Measurements from ENCODE around the gene NT5DC1. TPM values are rescaled to one million over a fixed set of nuclear protein-coding genes. Genes with fewer than 3 reads are reported as not detected.

The NT5DC1 gene
- total and polyA plus RNA-seq, 10 of the 15 experiments (the other 5 are each of a cell fraction or from before 2014, with no cell fraction given), result 40.8 to 140 (median 66.8) TPM

DNA sequence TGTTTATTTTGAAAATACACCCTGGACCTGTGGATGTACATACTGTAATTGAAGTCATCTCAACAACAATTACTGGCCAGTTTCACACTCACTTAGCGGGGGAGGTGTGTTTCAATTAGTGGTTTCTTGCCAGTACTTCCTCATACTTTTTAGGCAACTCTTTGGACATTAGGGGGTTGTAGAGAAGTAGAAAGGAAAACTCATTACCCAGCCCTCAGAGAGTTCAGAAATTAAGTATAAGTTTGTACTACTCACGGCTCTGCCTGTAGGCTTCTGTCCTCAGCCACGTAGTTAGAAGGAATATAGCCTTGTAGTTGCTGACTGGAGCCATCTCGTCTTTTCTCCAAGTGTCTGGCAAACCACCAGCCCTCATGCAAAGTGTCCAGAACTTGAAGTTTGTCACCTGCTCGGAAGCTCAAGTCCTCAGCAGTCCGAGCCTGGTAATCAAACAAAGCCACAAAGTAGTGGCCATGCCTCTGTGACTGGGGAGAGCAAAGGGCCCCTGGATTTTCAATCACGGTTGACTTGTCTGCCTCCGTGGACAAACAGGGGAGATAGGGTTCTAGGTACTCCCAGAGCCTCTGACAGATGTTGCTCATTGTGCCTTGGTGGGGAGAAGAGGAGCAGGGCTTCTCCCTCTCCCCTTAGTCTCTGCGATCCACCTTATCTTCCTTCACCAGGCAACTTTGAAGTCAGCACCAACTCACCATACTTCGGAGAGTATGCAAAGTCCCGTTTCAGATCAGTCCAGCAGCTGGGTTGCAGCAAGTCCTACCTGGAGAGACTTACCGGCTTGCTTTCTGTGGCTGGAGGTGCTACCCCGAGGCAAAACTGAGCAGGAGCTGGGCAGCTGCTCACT is 40.7 kb upstream of the NT5DC1 start (continued):
- TF ChIP-seq DPF2 (IDR thresholded peaks at IDR 0.05) (peak; percentile 63; the same call in 1 of the 2 replicates), NFYB (IDR thresholded peaks at IDR 0.05; ENCODE audit: insufficient read depth, low read depth, low read length) (peak; percentile 25; the same call in 1 of the 2 replicates), EP300 (IDR thresholded peaks at IDR 0.05; ENCODE audit: borderline replicate concordance in 1 of 2, control insufficient read depth in 1 of 2, low read depth in 2 of 2, low read length in 2 of 2) (peak; percentile 38 to 58; a peak in 2 of 4 replicates), ZNF24 (IDR thresholded peaks at IDR 0.05) (peak; percentile 73), EZH2 (IDR thresholded peaks at IDR 0.05; ENCODE audit: borderline replicate concordance, control insufficient read depth, low read depth, low read length) (no peak), RUNX3 (IDR thresholded peaks at IDR 0.05; ENCODE audit: low read length) (peak; percentile 79), PML (IDR thresholded peaks at IDR 0.05; ENCODE audit: low read length) (no peak), SREBF2 (IDR thresholded peaks at IDR 0.05; ENCODE audit: low read length) (no peak), CEBPB (IDR thresholded peaks at IDR 0.05; ENCODE audit: borderline replicate concordance in 1 of 2, low read depth in 2 of 2, low read length in 2 of 2) (no peak), ZNF274 (IDR thresholded peaks at IDR 0.05; ENCODE audit: insufficient read depth, insufficient read length) (no peak), ZBED1 (IDR thresholded peaks at IDR 0.05; ENCODE audit: borderline replicate concordance) (no peak)
- TF ChIP-seq, protein P1, sequence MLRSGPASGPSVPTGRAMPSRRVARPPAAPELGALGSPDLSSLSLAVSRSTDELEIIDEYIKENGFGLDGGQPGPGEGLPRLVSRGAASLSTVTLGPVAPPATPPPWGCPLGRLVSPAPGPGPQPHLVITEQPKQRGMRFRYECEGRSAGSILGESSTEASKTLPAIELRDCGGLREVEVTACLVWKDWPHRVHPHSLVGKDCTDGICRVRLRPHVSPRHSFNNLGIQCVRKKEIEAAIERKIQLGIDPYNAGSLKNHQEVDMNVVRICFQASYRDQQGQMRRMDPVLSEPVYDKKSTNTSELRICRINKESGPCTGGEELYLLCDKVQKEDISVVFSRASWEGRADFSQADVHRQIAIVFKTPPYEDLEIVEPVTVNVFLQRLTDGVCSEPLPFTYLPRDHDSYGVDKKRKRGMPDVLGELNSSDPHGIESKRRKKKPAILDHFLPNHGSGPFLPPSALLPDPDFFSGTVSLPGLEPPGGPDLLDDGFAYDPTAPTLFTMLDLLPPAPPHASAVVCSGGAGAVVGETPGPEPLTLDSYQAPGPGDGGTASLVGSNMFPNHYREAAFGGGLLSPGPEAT (IDR thresholded peaks at IDR 0.05; ENCODE audit: low read depth), result peak; percentile 85

Data from GM12878 (cell line).